KBM-7 (cell line): Measurements from ENCODE around the gene FBLN2.

ENCODE experiments used
- DNase-seq: peaks from one replicate; pipeline ENCODE4 v3.0.0-alpha.2; 2015
- in situ Hi-C: fragments of 300-500 bp; cut with MboI; formaldehyde crosslinking; loops from 2 replicates; pipeline ENCODE4 v1.14.3; 2020; ENCODE audit warnings: low sequenced_read_pairs, low pct_unique_long_range_greater_than_20kb, mixed read lengths

The FBLN2 gene

GRCh38 chr3:13628432-13628831, 79.5 kb downstream of the FBLN2 start:
- DNase-seq = no peak
- in situ Hi-C loops = no loop called here

GRCh38 chr3:13628841-13629551, 80.1 kb downstream of the FBLN2 start:
- DNase-seq = no peak
- in situ Hi-C loops = no loop called here

GRCh38 chr3:13629644-13630043, 80.7 kb downstream of the FBLN2 start:
- DNase-seq = no peak
- in situ Hi-C loops = no loop called here

- no peak for DNase-seq
- in situ Hi-C loops = no loop called here
Observed at GRCh38 chr3:13631256-13631655, 82.3 kb downstream of the FBLN2 start.

DNA sequence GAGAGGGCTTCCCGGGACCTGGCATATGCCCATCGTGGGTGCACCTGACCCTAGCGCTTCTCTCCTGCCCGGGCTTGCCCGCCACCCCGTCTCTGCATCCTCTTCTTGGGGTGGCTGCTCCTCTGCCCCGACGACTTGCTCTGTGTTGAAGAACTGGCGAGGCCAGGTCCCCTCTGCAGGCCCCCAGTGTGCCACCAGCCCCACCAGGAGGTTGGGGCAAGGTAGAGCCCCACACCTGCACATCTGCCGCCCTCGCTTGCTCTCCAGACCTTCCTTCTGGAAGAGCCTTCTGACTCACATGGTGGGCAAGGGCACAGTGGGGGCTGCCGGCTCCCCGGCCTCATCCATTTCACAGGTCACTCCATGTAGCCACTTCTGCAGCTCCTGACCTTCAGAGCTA, 84.3 kb downstream of the FBLN2 start:
- DNase-seq = no peak
- in situ Hi-C loops = no loop called here

GRCh38 chr3:13634151-13634550, 85.2 kb downstream of the FBLN2 start:
- in situ Hi-C loops = no loop called here

DNA sequence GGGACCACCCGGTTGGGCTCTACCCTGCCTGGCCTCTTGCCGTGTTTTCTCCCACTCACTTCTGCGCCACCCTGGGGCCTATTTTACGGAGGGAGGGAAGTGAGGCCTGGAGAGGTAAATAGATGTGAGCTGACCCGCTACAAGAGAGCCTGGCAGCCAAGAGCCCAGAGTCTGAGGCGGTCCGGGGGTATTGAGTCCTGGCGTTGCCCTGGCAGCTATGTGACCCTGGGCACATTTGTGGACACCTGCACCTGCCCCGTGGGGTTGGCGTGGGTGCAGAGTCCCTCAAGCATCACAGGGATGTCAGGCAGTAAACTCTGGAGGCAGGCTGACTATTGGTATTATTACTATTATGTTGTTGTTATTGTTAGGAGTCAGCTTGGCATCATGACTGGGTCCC, 85.7 kb downstream of the FBLN2 start:
- no peak for DNase-seq
- in situ Hi-C loops = no loop called here

More at GRCh38 chr3:13634151-13634550, 85.2 kb downstream of the FBLN2 start:
- DNase-seq = no peak

DNA sequence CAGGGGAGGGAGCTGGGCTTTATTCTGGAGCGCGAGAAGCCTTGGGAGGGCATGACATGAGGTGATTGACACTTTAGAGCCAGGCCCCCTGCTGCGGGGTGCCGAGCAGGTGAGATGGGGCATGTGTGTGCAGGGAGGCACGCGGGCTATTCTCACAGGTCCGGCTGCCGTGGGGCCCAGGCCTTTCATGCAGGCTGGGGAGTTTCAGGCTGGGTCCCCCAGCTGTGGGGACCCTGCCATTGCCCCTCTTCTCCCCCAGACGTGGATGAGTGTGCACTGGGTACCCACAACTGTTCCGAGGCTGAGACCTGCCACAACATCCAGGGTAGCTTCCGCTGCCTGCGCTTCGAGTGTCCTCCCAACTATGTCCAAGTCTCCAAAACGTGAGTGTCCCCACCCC, 87.3 kb downstream of the FBLN2 start:
- DNase-seq = no peak

DNA sequence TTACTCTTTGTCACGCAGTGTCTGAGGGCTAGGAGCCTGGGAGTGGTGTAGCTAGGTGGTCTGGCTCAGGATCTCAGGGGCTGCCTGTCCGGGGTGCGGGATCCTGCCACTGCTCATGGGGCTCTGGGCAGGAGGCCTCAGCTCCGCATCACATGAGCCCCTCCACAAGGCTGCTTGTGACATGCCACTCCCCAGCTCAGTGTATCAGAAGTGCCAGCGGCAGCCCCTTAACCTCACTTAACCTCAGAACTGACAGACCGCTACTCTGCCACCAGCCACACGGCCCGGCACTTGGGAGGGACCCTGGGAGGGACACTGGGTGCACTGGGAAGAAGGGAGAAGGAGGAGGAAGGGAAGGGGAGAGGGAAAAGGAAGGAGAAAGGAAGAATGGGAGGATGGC, 87.9 kb downstream of the FBLN2 start:
- DNase-seq = no peak
- in situ Hi-C loops = no loop called here

More for the DNA sequence above, 87.3 kb downstream of the FBLN2 start:
- in situ Hi-C loops = no loop called here

DNA sequence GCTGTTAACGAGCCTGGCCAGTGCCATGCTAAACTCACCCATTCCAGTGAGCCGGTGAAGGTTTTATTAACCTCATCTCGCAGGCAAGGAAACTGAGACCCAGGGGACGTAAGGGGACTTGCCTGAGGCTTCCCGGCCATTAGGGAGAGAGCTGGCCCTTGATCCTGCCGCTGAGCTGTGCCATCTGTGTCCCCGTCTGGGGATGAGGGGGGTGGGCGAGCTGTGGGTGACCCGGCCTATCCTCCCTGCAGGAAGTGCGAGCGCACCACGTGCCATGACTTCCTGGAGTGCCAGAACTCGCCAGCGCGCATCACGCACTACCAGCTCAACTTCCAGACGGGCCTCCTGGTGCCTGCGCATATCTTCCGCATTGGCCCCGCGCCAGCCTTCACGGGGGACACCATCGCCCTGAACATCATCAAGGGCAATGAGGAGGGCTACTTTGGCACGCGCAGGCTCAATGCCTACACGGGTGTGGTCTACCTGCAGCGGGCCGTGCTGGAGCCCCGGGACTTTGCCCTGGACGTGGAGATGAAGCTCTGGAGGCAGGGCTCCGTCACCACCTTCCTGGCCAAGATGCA, 88.5 kb downstream of the FBLN2 start:
- no peak for DNase-seq
- in situ Hi-C loops = no loop called here

DNA sequence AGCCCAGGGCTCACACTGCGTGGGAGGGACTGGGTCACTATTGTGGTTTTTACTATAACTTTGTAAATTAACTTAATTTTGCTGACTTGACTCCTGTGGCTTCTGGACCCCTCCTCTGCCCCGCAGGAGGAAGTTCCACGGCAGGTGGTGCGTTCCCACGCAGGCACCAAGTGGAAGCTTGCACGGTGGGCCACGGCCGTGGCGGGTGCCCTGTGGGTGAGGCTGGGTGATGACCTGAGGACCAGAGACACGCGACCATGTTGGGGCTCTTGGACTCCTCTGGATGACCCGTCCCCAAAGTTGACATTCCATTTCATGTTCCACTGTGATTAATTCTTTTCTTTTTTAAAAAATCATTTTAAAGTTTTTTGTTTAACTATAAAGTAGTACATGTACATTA, 89.0 kb downstream of the FBLN2 start:
- in situ Hi-C loops = no loop called here

GRCh38 chr3:13638927-13639326, 90.0 kb downstream of the FBLN2 start:
- in situ Hi-C loops = no loop called here
- DNase-seq = no peak

More for the DNA sequence above, 89.0 kb downstream of the FBLN2 start:
- no peak for DNase-seq

- in situ Hi-C loops = no loop called here
- no peak for DNase-seq
Observed at GRCh38 chr3:13642597-13642996, 93.7 kb downstream of the FBLN2 start.

- DNase-seq = no peak
Observed at GRCh38 chr3:13644341-13645117, 95.6 kb downstream of the FBLN2 start.

GRCh38 chr3:13645801-13646637, 97.1 kb downstream of the FBLN2 start:
- in situ Hi-C loops = loop anchor here (5.0 kb wide), 1 partner anchor 149 kb away; no protein-coding TSS in a partner anchor

More at GRCh38 chr3:13644341-13645117, 95.6 kb downstream of the FBLN2 start:
- in situ Hi-C loops = loop anchor here (5.0 kb wide), 1 partner anchor 147 kb away; no protein-coding TSS in a partner anchor

DNA sequence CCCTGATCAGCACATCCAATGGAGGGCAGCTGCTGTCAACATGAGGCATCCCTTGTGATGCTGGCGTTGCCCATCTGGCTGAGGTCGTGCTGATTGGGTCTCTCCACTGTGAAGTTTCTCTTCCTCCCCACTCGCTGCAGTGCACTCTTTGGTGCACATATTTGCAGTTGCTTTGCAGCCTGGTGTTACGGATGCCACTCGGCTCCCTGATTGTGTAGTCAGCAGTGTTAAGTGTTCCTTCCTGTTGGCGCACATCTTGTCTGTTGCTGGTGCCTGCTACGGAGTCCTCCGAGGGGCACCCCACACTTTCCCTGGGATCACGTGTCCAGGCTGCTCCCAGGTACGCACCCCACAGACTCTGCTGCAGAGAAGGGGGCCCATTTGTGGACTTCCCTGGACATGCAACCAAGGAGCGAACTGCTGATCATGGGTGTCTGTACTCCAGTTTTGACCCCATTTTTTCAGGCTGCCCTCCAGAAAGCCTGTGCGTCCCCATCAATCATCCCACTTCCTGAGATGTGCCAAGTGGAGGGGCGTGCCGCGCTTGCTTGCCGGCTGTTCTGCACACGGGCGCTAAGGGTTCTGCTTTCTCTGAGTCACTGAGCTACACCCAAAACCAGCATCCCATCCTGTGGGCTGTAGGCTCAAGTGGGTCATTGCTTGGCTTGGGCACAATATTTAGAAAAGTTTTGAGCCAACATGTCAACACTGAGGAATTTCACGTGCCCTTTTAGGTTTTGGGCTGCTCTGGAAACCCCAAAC, 98.6 kb downstream of the FBLN2 start:
- in situ Hi-C loops = loop anchor here (5.0 kb wide), 1 partner anchor 150 kb away; no protein-coding TSS in a partner anchor
- DNase-seq = peak; percentile 49

More at GRCh38 chr3:13645801-13646637, 97.1 kb downstream of the FBLN2 start:
- DNase-seq = no peak

GRCh38 chr3:13648060-13649001, 99.4 kb downstream of the FBLN2 start:
- in situ Hi-C loops = loop anchor here (5.0 kb wide), 1 partner anchor 151 kb away; no protein-coding TSS in a partner anchor
- peak; percentile 86 for DNase-seq
